ENCODE data around the gene GPR84. TPM values are rescaled to one million over a fixed set of nuclear protein-coding genes. Genes with fewer than 3 reads are reported as not detected.
A peak's percentile ranks its signal among the peaks of the same experiment; 100 is the strongest.

Gene GPR84
- total and polyA plus RNA-seq, 9 of the 15 experiments (the other 6 are each of a cell fraction or from before 2014, with no cell fraction given): 0.07 to 0.18 (median 0.11) TPM; not detected in 5

DNA sequence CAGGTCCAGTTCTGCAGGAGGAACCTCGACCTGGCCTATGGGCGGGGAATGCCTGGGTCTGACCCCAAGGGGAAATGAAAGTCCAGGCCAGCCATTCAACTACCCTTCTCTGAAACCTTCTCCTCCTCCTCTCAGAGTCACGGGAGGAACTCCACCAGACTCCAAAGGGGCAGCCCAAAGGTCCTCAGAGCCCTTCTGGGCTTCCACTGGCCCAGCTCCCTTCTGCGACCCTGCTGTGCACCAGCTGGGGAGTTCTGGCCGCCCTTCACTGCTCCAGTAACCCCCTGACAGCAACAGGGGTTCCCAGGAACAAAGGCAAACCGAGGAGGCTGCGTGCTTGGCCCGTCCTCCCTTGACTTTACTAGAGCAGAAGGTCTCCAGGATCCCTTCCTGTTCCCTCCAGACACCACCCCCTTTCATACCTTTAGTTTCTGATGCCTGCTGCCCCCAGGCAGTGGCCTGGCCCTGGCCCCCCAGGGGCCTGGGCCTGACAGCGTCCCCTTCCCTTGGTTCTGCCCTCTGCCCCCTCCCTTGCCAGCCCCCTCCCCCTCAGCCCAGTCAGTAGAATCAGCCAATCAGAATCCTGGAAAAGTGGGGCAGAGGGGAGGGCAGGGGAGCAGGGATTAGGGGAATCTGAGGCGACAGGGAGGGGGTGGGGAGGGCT is 21.1 kb upstream of the GPR84 start:
- ChIA-PET CTCF (ENCODE audit: low intra/inter-chr PET ratio) (interaction anchor here (0.5 kb wide), 1 partner anchor 48 kb away, joined by 3 read pairs; no protein-coding TSS in a partner anchor), POLR2A (interaction anchor here (0.6 to 1.0 kb wide), 6 partner anchors 15 to 1745 kb away, joined by 3 to 5 read pairs (median 3); no protein-coding TSS in a partner anchor)
- H2AFZ ChIP-seq (ENCODE audit: low read depth, low read length): no peak overlapping the region
- WGBS (ENCODE audit: insufficient coverage, low coverage, missing lambda C conversion rate): 75% methylated on average over 7 of the region's 10 CpGs
- no peaks in the 10 kb centered on the region for H3K9me3 ChIP-seq (replicated peaks; ENCODE audit: control insufficient read depth, insufficient read depth, low read depth, low read length)
- peak overlapping the region; percentile 6 to 90; a peak in 3 of 4 replicates for H3K9ac ChIP-seq (ENCODE audit: insufficient read depth in 1 of 2, low read depth in 2 of 2, low read length in 2 of 2)
- peak overlapping the region; percentile 37 for H3K27ac ChIP-seq (ENCODE audit: extremely low read depth, low read depth, low read length)
- peaks cover 66% of the 10 kb centered on the region for H3K36me3 ChIP-seq (ENCODE audit: control insufficient read depth, insufficient read depth, low read length)
- no peaks in the 10 kb centered on the region for H3K27me3 ChIP-seq (ENCODE audit: control insufficient read depth in 2 of 2, insufficient read depth in 2 of 2, low read length in 2 of 2)
- H4K20me1 ChIP-seq (replicated peaks; ENCODE audit: control insufficient read depth, insufficient read depth, low read length): no peaks in the 10 kb centered on the region
- peak in 2 of 4 experiments; percentile 71 to 74 for DNase-seq (ENCODE audit: extremely low read depth in 1 of 4, low spot score in 3 of 4)
- no peak overlapping the region for H3K4me3 ChIP-seq
- no peaks in the 10 kb centered on the region for H3K9me1 ChIP-seq (ENCODE audit: control insufficient read depth, insufficient read depth, low read length)
- BruUV-seq (replicated peaks): no TSS peak
- TF ChIP-seq POLR2AphosphoS2 (IDR thresholded peaks at IDR 0.05; ENCODE audit: low read length): no peak
- TF ChIP-seq ZNF778 (CRISPR knock-in tag; IDR thresholded peaks at IDR 0.05): no peak
- TF ChIP-seq, protein P1, sequence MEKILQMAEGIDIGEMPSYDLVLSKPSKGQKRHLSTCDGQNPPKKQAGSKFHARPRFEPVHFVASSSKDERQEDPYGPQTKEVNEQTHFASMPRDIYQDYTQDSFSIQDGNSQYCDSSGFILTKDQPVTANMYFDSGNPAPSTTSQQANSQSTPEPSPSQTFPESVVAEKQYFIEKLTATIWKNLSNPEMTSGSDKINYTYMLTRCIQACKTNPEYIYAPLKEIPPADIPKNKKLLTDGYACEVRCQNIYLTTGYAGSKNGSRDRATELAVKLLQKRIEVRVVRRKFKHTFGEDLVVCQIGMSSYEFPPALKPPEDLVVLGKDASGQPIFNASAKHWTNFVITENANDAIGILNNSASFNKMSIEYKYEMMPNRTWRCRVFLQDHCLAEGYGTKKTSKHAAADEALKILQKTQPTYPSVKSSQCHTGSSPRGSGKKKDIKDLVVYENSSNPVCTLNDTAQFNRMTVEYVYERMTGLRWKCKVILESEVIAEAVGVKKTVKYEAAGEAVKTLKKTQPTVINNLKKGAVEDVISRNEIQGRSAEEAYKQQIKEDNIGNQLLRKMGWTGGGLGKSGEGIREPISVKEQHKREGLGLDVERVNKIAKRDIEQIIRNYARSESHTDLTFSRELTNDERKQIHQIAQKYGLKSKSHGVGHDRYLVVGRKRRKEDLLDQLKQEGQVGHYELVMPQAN (IDR thresholded peaks at IDR 0.05; ENCODE audit: borderline replicate concordance): no peak
- no peak for TF ChIP-seq TEAD2 (tag; IDR thresholded peaks at IDR 0.05)
- TF ChIP-seq, protein P2, sequence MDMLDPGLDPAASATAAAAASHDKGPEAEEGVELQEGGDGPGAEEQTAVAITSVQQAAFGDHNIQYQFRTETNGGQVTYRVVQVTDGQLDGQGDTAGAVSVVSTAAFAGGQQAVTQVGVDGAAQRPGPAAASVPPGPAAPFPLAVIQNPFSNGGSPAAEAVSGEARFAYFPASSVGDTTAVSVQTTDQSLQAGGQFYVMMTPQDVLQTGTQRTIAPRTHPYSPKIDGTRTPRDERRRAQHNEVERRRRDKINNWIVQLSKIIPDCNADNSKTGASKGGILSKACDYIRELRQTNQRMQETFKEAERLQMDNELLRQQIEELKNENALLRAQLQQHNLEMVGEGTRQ (CRISPR knock-in tag; IDR thresholded peaks at IDR 0.05): no peak
- no peak for TF ChIP-seq ZNF143 (CRISPR knock-in tag; IDR thresholded peaks at IDR 0.05)
- TF ChIP-seq, protein P3, sequence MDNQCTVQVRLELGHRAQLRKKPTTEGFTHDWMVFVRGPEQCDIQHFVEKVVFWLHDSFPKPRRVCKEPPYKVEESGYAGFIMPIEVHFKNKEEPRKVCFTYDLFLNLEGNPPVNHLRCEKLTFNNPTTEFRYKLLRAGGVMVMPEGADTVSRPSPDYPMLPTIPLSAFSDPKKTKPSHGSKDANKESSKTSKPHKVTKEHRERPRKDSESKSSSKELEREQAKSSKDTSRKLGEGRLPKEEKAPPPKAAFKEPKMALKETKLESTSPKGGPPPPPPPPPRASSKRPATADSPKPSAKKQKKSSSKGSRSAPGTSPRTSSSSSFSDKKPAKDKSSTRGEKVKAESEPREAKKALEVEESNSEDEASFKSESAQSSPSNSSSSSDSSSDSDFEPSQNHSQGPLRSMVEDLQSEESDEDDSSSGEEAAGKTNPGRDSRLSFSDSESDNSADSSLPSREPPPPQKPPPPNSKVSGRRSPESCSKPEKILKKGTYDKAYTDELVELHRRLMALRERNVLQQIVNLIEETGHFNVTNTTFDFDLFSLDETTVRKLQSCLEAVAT (IDR thresholded peaks at IDR 0.05): no peak
- TF ChIP-seq, protein P4, sequence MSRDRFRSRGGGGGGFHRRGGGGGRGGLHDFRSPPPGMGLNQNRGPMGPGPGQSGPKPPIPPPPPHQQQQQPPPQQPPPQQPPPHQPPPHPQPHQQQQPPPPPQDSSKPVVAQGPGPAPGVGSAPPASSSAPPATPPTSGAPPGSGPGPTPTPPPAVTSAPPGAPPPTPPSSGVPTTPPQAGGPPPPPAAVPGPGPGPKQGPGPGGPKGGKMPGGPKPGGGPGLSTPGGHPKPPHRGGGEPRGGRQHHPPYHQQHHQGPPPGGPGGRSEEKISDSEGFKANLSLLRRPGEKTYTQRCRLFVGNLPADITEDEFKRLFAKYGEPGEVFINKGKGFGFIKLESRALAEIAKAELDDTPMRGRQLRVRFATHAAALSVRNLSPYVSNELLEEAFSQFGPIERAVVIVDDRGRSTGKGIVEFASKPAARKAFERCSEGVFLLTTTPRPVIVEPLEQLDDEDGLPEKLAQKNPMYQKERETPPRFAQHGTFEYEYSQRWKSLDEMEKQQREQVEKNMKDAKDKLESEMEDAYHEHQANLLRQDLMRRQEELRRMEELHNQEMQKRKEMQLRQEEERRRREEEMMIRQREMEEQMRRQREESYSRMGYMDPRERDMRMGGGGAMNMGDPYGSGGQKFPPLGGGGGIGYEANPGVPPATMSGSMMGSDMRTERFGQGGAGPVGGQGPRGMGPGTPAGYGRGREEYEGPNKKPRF (IDR thresholded peaks at IDR 0.05; ENCODE audit: low read depth, low read length): no peak
- TF ChIP-seq IRF2 (CRISPR knock-in tag; IDR thresholded peaks at IDR 0.05): no peak
- no peak for TF ChIP-seq KLF16 (IDR thresholded peaks at IDR 0.05)
- FAIRE-seq: no peak
- H3K4me2 ChIP-seq (ENCODE audit: insufficient read depth, low read length): no peak overlapping the region; the same call in 1 of the 2 replicates
- in situ Hi-C loops (cut with MboI): no loop called here
- intact Hi-C loops (cut with micrococcal nuclease): no loop called here
- ATAC-seq: no peak
- peaks cover 65% of the 10 kb centered on the region in 2 experiments for H3K4me1 ChIP-seq (replicated peaks in 1 of 2; ENCODE audit: control insufficient read depth in 2 of 2, insufficient read depth in 2 of 2, low read length in 2 of 2)
- peaks cover 74% of the 10 kb centered on the region for H3K79me2 ChIP-seq (ENCODE audit: control insufficient read depth, insufficient read depth, low read length)

Measured in K562 (cell line).